SK-N-SH (cell line): ENCODE measurements around the gene R3HCC1L. TPM values are rescaled to one million over a fixed set of nuclear protein-coding genes. Genes with fewer than 3 reads are reported as not detected.

Experiments used
- CTCF ChIA-PET: fragments of 300-600, 350-600 bp; formaldehyde crosslinking; extraction: SDS; loops from one replicate; lab custom pipeline; 2021; lab: Yijun Ruan, JAX
- POLR2A ChIA-PET: fragments of 350-600 bp; sonication (Branson Sonifier 250); formaldehyde crosslinking; extraction: SDS; loops from one replicate; lab custom pipeline; 2020; ENCODE audit warnings: antibody characterized with exemption, inconsistent platforms; lab: Yijun Ruan, JAX
- DNase-seq: peaks from one replicate; pipeline ENCODE4 v3.0.0; 2012
- H2AFZ ChIP-seq: fragments of 200-600 bp; sonication (generic); 2 replicates; pipeline ENCODE4 v1.8.1; 2016; ENCODE audit warnings: antibody characterized with exemption, mild to moderate bottlenecking, low read depth
- H3F3A ChIP-seq: fragments of 200-600 bp; sonication (generic); replicated peaks from 2 replicates; pipeline ENCODE3; 2016; ENCODE audit warnings: antibody characterized with exemption, mild to moderate bottlenecking; ENCODE audit not compliant: insufficient read depth
- H3K27ac ChIP-seq, 2 experiments: fragments of 200-500 bp in 1 of 2; fragments of 200-600 bp in 1 of 2; sonication (Bioruptor generic) in 1 of 2; sonication (generic), shearing (Covaris generic) in 1 of 2; 2 replicates each; pipeline versions ENCODE4 v1.5.1 to v1.6.1; 2014 to 2016; ENCODE audit warnings: low read depth in 2 of 2, inconsistent platforms in 1 of 2, low read length in 1 of 2, mild to moderate bottlenecking in 1 of 2, mixed read lengths in 1 of 2
- H3K27me3 ChIP-seq: fragments of 200-600 bp; sonication (generic), shearing (Covaris generic); 2 replicates; pipeline ENCODE4 v1.6.1; 2016; ENCODE audit warnings: mixed run types; ENCODE audit not compliant: insufficient read depth
- H3K36me3 ChIP-seq, 2 experiments: fragments of 200-500 bp in 1 of 2; fragments of 200-600 bp in 1 of 2; sonication (Bioruptor generic) in 1 of 2; sonication (generic) in 1 of 2; replicated peaks in 1 of 2; 2 replicates each; pipeline versions ENCODE3 to v1.5.1; 2014 to 2016; ENCODE audit warnings: low read length in 1 of 2, mild to moderate bottlenecking in 1 of 2; ENCODE audit not compliant: insufficient read depth in 2 of 2, control insufficient read depth in 1 of 2
- H3K4me1 ChIP-seq, 2 experiments: fragments of 200-500 bp in 1 of 2; fragments of 200-600 bp in 1 of 2; sonication (Bioruptor generic) in 1 of 2; sonication (generic), shearing (Covaris generic) in 1 of 2; 2 replicates each; pipeline versions ENCODE4 v1.5.1 to v1.6.1; 2014 to 2016; ENCODE audit warnings: low read depth in 1 of 2, low read length in 1 of 2, mixed run types in 1 of 2; ENCODE audit not compliant: insufficient read depth in 2 of 2, control insufficient read depth in 1 of 2
- H3K4me2 ChIP-seq: fragments of 200-600 bp; sonication (generic), shearing (Covaris generic); 2 replicates; pipeline ENCODE4 v1.6.1; 2017; ENCODE audit warnings: mixed run types
- H3K4me3 ChIP-seq, 2 experiments: fragments of 200-500 bp in 1 of 2; fragments of 200-600 bp in 1 of 2; sonication (Bioruptor generic) in 1 of 2; sonication (generic), shearing (Covaris generic) in 1 of 2; 2 replicates each; pipeline versions ENCODE4 v1.5.1 to v1.8.1; 2014 to 2016; ENCODE audit warnings: low read depth in 2 of 2, inconsistent platforms in 1 of 2, low read length in 1 of 2, mild to moderate bottlenecking in 1 of 2, mixed read lengths in 1 of 2, moderate library complexity in 1 of 2
- H3K79me2 ChIP-seq: fragments of 200-600 bp; sonication (generic); 2 replicates; pipeline ENCODE4 v1.8.1; 2017; ENCODE audit warnings: mild to moderate bottlenecking; ENCODE audit not compliant: insufficient read depth
- H3K9ac ChIP-seq: fragments of 200-600 bp; sonication (generic); 2 replicates; pipeline ENCODE4 v1.6.1; 2017; ENCODE audit warnings: mixed run types
- H3K9me2 ChIP-seq: fragments of 200-600 bp; sonication (generic); 2 replicates; pipeline ENCODE4 v1.6.1; 2017; ENCODE audit warnings: mixed run types
- H3K9me3 ChIP-seq: fragments of 200-600 bp; sonication (generic); 2 replicates; pipeline ENCODE4 v1.6.1; 2017; ENCODE audit warnings: mixed run types, mild to moderate bottlenecking, moderate library complexity
- H4K20me1 ChIP-seq: fragments of 200-600 bp; sonication (generic); 2 replicates; pipeline ENCODE4 v1.6.1; 2017; ENCODE audit warnings: mild to moderate bottlenecking, mixed run types; ENCODE audit not compliant: insufficient read depth
- EP300 ChIP-seq, 2 experiments: IDR thresholded peaks; 2 replicates each; pipeline versions ENCODE4 v1.4.0 to v1.6.1; 2012; ENCODE audit warnings: borderline replicate concordance in 1 of 2, low read depth in 1 of 2, low read length in 1 of 2
- FOXM1 ChIP-seq: IDR thresholded peaks from 2 replicates; pipeline ENCODE4 v1.4.0; 2012; ENCODE audit warnings: low read depth, mild to moderate bottlenecking
- GATA2 ChIP-seq: sonication (generic); formaldehyde crosslinking; IDR thresholded peaks from 2 replicates; pipeline ENCODE4 v1.5.0; 2020; ENCODE audit warnings: mild to moderate bottlenecking, missing genetic modification reagents
- MEF2A ChIP-seq: IDR thresholded peaks from 2 replicates; pipeline ENCODE4 v1.4.0; 2012; ENCODE audit warnings: low read depth, borderline replicate concordance
- MXI1 ChIP-seq: IDR thresholded peaks from 2 replicates; pipeline ENCODE4 v1.6.1; 2012; ENCODE audit warnings: mild to moderate bottlenecking, low read depth, low read length, improper control_type of control experiment
- NRF1 ChIP-seq: IDR thresholded peaks from 2 replicates; pipeline ENCODE4 v1.6.1; 2012; ENCODE audit warnings: low read depth, mild to moderate bottlenecking, low read length
- POLR2AphosphoS5 ChIP-seq: IDR thresholded peaks from 2 replicates; pipeline ENCODE4 v1.6.1; 2012; ENCODE audit warnings: low read depth, low read length
- RCOR1 ChIP-seq: fragments of 150-350 bp; IDR thresholded peaks from 2 replicates; pipeline ENCODE4 v1.6.1; 2017; ENCODE audit warnings: antibody characterized with exemption, low read length
- REST ChIP-seq: IDR thresholded peaks from 2 replicates; pipeline ENCODE4 v1.6.1; 2012; ENCODE audit warnings: mild to moderate bottlenecking, low read depth, low read length, moderate library complexity
- RXRA ChIP-seq: IDR thresholded peaks from 2 replicates; pipeline ENCODE4 v1.4.0; 2012; ENCODE audit warnings: low read depth, mild to moderate bottlenecking, borderline replicate concordance
- TAF1 ChIP-seq: IDR thresholded peaks from 2 replicates; pipeline ENCODE4 v1.6.1; 2012; ENCODE audit warnings: low read depth, mild to moderate bottlenecking, low read length, moderate library complexity, borderline replicate concordance
- TCF12 ChIP-seq: IDR thresholded peaks from 2 replicates; pipeline ENCODE4 v1.4.0; 2012
- USF2 ChIP-seq: fragments of 150-350 bp; IDR thresholded peaks from 2 replicates; pipeline ENCODE4 v1.6.1; 2017; ENCODE audit warnings: antibody characterized with exemption, low read length, low read depth, borderline replicate concordance
- WGBS: methylation state at CpG from one replicate; pipeline ENCODE4 v1.1.6; 2017; ENCODE audit warnings: low lambda C conversion rate; 5-methylcytosine and 5-hydroxymethylcytosine counted together
- polyA plus RNA-seq, 3 experiments: library from polyadenylated mRNA; depleted of rRNA; stranded (reverse); fragments of >200 nt; gene quantifications; 2 replicates each; pipeline ENCODE4 v1.2.3, GENCODE V29; 2012
- TF ChIP-seq, protein P1 (sequence below): IDR thresholded peaks from 2 replicates; pipeline ENCODE4; 2012

Gene R3HCC1L
- polyA plus RNA-seq, 1 of the 3 experiments (the other 2 are of a cell fraction), result 6.0 TPM

DNA sequence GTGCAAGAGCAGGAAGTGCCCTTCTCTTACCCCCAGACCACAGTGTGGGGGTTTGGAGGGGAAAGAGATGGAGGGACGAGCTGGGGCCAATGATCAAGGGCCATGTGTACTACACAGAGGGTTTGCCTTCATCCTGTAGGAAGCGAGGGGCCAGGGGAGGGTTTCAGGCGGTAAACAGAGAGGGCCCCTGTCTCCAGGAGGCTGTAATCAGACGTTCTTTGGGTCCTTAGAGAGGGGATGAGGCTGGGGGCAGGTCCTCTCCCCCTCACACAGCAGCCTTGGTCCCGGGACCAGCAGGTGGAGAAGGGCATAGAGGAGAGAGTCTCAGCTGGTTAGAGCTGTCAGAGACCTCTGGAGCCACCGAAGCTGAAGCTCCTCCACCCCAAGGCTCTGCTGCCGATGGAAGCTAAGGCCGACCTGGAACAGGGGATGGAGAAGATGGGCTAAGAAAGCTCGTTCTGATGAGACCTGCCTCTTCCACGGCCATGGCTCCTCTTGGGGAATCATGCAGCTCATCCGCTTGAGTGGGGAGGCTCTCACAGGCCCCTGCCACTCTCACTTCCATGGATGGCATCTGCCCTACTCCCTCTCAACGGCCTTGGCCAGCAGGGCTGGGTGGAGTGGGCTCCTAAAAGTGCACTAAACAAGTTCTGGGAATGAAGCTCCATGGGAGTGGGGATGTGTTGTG, 130.1 kb downstream of the R3HCC1L start:
- ChIA-PET POLR2A (no interaction called here), CTCF (interaction anchor here (0.8 to 8.2 kb wide), 3 partner anchors 45 to 970 kb away, joined by 3 to 64 read pairs (median 3); no protein-coding TSS in a partner anchor)
- TF ChIP-seq EP300 (IDR thresholded peaks at IDR 0.05; ENCODE audit: borderline replicate concordance in 1 of 2, low read depth in 1 of 2, low read length in 1 of 2), result no peak
- TF ChIP-seq REST, result no peak
- TF ChIP-seq, protein P1, sequence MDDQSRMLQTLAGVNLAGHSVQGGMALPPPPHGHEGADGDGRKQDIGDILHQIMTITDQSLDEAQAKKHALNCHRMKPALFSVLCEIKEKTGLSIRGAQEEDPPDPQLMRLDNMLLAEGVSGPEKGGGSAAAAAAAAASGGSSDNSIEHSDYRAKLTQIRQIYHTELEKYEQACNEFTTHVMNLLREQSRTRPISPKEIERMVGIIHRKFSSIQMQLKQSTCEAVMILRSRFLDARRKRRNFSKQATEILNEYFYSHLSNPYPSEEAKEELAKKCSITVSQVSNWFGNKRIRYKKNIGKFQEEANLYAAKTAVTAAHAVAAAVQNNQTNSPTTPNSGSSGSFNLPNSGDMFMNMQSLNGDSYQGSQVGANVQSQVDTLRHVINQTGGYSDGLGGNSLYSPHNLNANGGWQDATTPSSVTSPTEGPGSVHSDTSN, result no peak
- TF ChIP-seq MXI1, result no peak
- no peak for TF ChIP-seq GATA2 (CRISPR knock-in tag)
- no peak for TF ChIP-seq USF2
- no peak for TF ChIP-seq MEF2A
- TF ChIP-seq RXRA, result no peak
- TF ChIP-seq FOXM1, result no peak
- TF ChIP-seq POLR2AphosphoS5, result no peak
- TF ChIP-seq RCOR1, result no peak
- no peak for TF ChIP-seq NRF1
- TF ChIP-seq TAF1, result no peak
- TF ChIP-seq TCF12, result no peak
- no peaks in the 10 kb centered on the region for H3K27me3 ChIP-seq
- H3K36me3 ChIP-seq, result no peaks in the 10 kb centered on the region
- peaks cover 4% of the 10 kb centered on the region for H3F3A ChIP-seq
- H3K9ac ChIP-seq, result no peak overlapping the region
- peaks cover 7 to 20% of the 10 kb centered on the region in 2 experiments; a peak in 1 of 4 replicates for H3K4me1 ChIP-seq
- no peak overlapping the region for H3K4me3 ChIP-seq
- H3K4me2 ChIP-seq, result no peak overlapping the region
- H3K27ac ChIP-seq, result no peak overlapping the region
- 80% methylated on average over 9 of the region's 12 CpGs for WGBS
- H2AFZ ChIP-seq, result no peak overlapping the region
- no peaks in the 10 kb centered on the region for H4K20me1 ChIP-seq
- no peaks in the 10 kb centered on the region for H3K9me3 ChIP-seq
- no peaks in the 10 kb centered on the region for H3K79me2 ChIP-seq
- no peaks in the 10 kb centered on the region for H3K9me2 ChIP-seq
- no peak for DNase-seq
